Stimulated activated CD8-positive, alpha-beta memory T cell treated with anti-CD3 and anti-CD28 coated beads, Interleukin-4, amount 100 ng/mL, for 48 hours (primary cell): ENCODE measurements around the gene ZPLD1.

ENCODE experiments used
- DNase-seq: peaks from one replicate; pipeline ENCODE4 v3.0.0-alpha.2; 2020

ZPLD1 gene

GRCh38 chr3:102471001-102471400 is 36.2 kb downstream of the ZPLD1 start:
- no peak for DNase-seq

GRCh38 chr3:102471491-102471890 is 36.7 kb downstream of the ZPLD1 start:
- no peak for DNase-seq

GRCh38 chr3:102473648-102474047 is 38.8 kb downstream of the ZPLD1 start:
- no peak for DNase-seq

- DNase-seq = no peak
Measured at GRCh38 chr3:102474207-102474606, 39.4 kb downstream of the ZPLD1 start.

- DNase-seq = no peak
Measured at GRCh38 chr3:102476198-102476597, 41.4 kb downstream of the ZPLD1 start.

GRCh38 chr3:102478160-102478559 is 43.3 kb downstream of the ZPLD1 start:
- DNase-seq = no peak

GRCh38 chr3:102480139-102480538 is 45.3 kb downstream of the ZPLD1 start:
- DNase-seq = no peak

- no peak for DNase-seq
Measured at GRCh38 chr3:102481050-102481449, 46.2 kb downstream of the ZPLD1 start.

GRCh38 chr3:102483556-102483955 is 48.7 kb downstream of the ZPLD1 start:
- DNase-seq = no peak

- DNase-seq = no peak
Measured at GRCh38 chr3:102484363-102484762, 49.5 kb downstream of the ZPLD1 start.

- DNase-seq = no peak
Measured at GRCh38 chr3:102485701-102486100, 50.9 kb downstream of the ZPLD1 start.

- DNase-seq = no peak
Measured at GRCh38 chr3:102488331-102488730, 53.5 kb downstream of the ZPLD1 start.

GRCh38 chr3:102492300-102492699 is 57.5 kb downstream of the ZPLD1 start:
- no peak for DNase-seq

- no peak for DNase-seq
Measured at GRCh38 chr3:102497571-102497970, 62.8 kb downstream of the ZPLD1 start.

GRCh38 chr3:102505542-102505941 is 70.7 kb downstream of the ZPLD1 start:
- DNase-seq = no peak

- DNase-seq = no peak
Measured at GRCh38 chr3:102510663-102511062, 75.8 kb downstream of the ZPLD1 start.

GRCh38 chr3:102511168-102511567 is 76.4 kb downstream of the ZPLD1 start:
- no peak for DNase-seq

GRCh38 chr3:102511639-102512038 is 76.8 kb downstream of the ZPLD1 start:
- no peak for DNase-seq

GRCh38 chr3:102512734-102513504 is 78.1 kb downstream of the ZPLD1 start:
- no peak for DNase-seq

- no peak for DNase-seq
Measured at GRCh38 chr3:102514241-102514640, 79.4 kb downstream of the ZPLD1 start.

GRCh38 chr3:102521246-102521645 is 86.4 kb downstream of the ZPLD1 start:
- no peak for DNase-seq

- no peak for DNase-seq
Measured at GRCh38 chr3:102525624-102526023, 90.8 kb downstream of the ZPLD1 start.

GRCh38 chr3:102526865-102527264 is 92.0 kb downstream of the ZPLD1 start:
- no peak for DNase-seq

GRCh38 chr3:102528727-102529126 is 93.9 kb downstream of the ZPLD1 start:
- no peak for DNase-seq
